Stimulated activated CD4-positive, alpha-beta T cell treated with anti-CD3 and anti-CD28 coated beads, Interleukin-15, amount 100 ng/mL, for 48 hours (primary cell): Measurements from ENCODE around the gene TDRD10.

Experiments
- DNase-seq, 2 donors: peaks; one replicate each; pipeline ENCODE4 v3.0.0-alpha.2; 2020; ENCODE audit warnings: low read depth in 2 of 2

Gene TDRD10

GRCh38 chr1:154553056-154554030 is 51.3 kb downstream of the TDRD10 start:
- no peak for DNase-seq

GRCh38 chr1:154556422-154556821 is 54.4 kb downstream of the TDRD10 start:
- DNase-seq: no peak

- DNase-seq: no peak
These were observed 55.4 kb downstream of the TDRD10 start for GRCh38 chr1:154557248-154557938.

DNA sequence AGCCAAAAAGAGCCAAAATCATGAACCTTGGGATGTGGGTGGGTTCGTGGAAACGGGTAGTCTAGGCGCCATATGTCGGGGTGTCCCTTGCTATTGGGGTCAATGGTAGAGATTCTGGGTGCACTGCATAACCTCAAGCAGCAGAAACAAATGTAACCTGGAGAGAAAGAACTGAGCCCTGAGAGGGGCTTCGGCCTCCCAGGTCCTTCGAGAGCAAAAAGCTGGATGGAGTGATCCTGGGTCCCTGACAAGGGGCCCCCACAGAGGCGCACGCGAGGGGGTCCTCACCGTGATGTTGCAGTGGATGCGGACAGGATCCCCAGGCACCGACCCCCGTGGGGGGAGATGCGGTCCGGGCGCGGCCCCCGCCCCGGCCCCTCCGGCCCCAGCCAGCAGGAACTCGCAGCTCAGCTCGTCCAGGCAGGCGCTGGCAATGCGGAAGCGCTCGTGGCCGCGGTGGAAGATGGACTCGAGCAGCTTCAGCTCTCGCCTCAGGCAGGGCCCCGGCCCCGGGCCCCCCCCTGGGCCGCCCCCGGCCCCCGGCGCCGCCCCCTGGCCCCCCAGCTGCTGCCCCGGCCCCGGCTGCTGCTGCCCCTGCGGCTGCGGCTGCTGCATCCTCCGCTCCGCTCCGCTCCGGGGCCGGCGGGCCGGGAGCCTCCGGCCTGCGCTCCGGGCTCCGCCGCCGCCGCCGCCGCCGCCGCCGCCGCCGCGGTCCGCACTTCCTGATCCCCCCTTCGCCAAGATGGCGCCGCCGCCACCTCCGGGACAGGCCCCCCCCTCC is 56.1 kb downstream of the TDRD10 start, which contains the start of gene UBE2Q1:
UBE2Q1 (minus strand) TSS at position 724 of the 781 bp plus-strand sequence; CDS start at position 615, 109 bp downstream.
- DNase-seq: no peak

DNA sequence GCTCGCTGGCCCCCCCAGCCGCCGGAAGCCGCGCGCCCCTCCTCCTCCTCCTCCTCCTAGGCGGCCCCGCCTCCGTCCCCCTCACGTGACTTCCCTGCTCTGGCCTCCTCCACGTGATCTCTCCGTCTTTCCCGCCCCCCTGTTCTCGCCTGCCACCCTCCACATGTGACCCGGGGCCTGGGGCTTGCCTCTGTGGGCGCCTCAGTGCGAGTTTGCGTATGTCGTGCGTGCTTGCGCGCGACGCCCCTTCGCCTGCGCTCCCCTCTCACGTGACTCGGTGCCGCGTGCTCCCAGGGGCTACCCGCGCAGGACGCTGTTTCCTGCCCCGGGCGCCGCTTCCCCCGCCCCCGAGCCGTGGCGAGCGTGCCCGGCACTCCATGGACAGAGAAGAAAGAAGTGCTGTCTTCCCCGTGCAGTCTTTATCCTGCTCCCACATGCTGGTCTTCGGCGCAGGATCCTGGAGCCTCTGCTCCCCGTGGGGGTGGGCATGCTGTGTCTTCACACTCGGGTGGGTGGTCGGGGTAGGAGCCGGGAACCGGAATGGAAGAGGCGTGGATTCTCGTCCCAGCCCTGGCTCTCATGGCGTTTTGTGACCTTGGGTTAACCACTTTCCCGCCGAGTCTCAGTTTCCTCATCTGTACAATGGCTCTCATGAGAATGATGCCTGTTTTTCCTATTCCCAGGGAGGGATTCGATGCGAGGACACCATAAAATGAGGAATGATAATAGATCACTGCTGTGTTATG is 56.9 kb downstream of the TDRD10 start:
- DNase-seq: peak; percentile 98 to 100

GRCh38 chr1:154559466-154560044 is 57.5 kb downstream of the TDRD10 start:
- DNase-seq: peak; percentile 66 to 80

DNA sequence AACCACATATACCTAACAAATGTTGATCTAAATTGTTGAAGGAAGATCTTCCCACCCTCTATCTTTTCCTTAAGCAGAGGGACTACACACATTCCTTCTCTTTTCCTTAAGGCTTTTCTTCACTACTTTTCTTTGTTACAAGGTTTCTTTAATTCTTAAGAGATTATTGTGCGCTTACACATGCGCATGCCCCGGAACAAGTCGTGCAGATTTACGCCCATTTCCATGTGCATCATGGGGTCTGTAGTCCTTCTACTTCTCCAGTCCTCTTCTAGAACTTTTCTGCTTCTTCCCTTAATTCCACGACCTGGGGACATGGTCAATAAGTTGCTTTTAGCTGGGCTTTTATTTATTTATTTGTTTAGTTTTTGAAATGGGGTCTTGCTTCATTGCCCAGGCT is 63.9 kb downstream of the TDRD10 start:
- DNase-seq: no peak

- DNase-seq: peak; percentile 27 to 47
These were observed 65.6 kb downstream of the TDRD10 start, which contains the start of gene CHRNB2 for GRCh38 chr1:154567386-154568156. Gene CHRNB2, plus strand, starts transcription at chr1:154567778. Its CDS starts 267 bp downstream, at chr1:154568045.

- DNase-seq: no peak
These were observed 66.3 kb downstream of the TDRD10 start for GRCh38 chr1:154568157-154568815.

DNA sequence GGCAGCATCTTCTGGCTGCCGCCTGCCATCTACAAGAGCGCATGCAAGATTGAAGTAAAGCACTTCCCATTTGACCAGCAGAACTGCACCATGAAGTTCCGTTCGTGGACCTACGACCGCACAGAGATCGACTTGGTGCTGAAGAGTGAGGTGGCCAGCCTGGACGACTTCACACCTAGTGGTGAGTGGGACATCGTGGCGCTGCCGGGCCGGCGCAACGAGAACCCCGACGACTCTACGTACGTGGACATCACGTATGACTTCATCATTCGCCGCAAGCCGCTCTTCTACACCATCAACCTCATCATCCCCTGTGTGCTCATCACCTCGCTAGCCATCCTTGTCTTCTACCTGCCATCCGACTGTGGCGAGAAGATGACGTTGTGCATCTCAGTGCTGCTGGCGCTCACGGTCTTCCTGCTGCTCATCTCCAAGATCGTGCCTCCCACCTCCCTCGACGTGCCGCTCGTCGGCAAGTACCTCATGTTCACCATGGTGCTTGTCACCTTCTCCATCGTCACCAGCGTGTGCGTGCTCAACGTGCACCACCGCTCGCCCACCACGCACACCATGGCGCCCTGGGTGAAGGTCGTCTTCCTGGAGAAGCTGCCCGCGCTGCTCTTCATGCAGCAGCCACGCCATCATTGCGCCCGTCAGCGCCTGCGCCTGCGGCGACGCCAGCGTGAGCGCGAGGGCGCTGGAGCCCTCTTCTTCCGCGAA is 69.4 kb downstream of the TDRD10 start:
- no peak for DNase-seq

DNA sequence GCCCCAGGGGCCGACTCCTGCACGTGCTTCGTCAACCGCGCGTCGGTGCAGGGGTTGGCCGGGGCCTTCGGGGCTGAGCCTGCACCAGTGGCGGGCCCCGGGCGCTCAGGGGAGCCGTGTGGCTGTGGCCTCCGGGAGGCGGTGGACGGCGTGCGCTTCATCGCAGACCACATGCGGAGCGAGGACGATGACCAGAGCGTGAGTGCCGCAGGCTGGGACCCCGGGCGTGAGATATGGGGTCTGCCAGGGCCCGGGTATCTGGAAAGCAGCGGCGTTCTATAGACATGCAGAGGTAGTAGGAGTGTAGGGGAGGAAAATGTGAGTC is 69.9 kb downstream of the TDRD10 start:
- no peak for DNase-seq

DNA sequence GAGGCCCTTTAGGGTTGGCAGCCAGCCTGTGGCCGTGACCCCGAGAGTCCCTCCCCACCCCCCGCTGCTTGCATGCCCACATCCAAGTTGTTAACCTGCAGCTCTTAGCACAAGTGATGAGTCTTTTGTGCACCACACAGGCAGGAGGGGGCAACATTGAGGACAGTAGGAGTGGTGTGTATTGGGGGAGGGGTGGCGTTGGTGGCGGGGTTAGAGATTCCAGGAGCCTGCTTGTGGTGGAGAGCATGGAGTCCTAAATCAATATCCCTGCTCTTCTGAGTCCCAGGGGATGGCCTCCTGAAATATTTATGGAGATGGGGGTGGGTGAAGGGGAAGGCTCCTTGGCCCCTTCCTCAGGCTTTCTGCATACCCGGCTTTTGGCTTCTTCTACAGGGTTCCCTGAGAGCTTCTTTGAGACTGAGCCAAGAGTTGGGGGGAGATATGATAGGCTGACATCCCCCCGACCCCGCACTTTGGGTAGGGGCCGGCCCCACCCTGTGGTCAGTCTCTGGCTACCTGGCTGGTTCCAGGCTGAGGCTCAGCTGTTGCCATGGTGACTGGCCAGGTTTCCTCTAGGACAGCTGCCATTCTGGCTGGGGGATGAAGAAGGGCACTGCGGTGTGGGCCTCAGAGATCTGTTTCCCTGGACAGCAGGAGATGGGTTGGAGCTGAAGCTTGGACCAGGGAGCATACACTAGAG is 70.6 kb downstream of the TDRD10 start:
- no peak for DNase-seq

- DNase-seq: no peak
These were observed 71.1 kb downstream of the TDRD10 start for GRCh38 chr1:154573168-154573510.

DNA sequence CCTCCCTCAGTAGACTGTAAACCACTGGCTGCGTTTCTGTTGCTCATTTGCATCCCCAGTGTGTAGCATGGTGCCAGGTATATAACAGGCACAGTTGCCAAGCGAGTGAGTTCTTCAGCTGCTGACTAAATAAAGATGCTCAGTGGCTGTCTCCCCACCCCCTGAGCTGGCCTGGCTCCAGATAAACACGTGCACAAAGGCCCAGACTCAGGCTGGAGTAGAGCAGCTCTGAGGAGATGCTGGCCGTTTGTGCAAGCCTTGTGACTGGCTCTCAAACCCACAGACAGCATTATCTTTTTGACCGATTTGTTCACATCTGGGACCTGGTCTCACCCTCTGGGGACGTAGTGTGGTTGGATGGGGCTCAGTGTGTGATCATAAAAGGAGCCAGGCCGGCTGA is 72.7 kb downstream of the TDRD10 start:
- no peak for DNase-seq

DNA sequence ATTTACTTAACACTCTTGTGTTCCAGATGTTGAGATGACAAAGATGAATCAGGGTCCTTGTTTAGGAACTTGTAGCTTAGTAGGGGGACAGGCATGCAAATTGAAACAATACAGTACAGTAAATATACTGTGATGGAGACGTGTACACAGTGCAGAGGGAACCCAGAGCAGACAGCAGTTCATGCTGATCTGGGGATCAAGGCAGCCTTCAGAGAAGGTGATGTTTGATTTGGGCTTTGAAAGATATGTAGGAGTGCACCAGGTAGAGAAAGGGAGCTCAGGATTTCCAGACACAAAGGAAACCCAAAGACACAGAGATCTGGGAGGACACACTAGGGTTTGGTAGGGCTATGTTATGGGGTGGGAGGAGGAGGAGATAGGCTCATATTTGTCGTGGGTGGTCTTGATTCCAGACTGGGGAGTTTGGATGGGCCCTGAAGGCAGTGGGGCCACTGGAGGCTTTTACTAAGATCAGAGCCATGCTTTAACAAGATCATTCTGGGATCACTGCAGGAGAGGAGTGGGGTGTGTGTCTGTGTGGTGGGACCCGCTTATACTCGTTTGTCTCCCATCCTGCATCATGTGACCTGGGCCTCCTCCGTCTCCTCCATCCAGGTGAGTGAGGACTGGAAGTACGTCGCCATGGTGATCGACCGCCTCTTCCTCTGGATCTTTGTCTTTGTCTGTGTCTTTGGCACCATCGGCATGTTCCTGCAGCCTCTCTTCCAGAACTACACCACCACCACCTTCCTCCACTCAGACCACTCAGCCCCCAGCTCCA is 73.3 kb downstream of the TDRD10 start:
- DNase-seq: no peak

GRCh38 chr1:154575951-154576566 is 74.0 kb downstream of the TDRD10 start:
- no peak for DNase-seq
